HepG2 (cell line): Measurements from ENCODE around the gene BPI.

Experiments
- EP300 ChIP-seq, 3 experiments: sonication (generic) in 1 of 3; formaldehyde crosslinking in 1 of 3; IDR thresholded peaks; 2 replicates each; pipeline versions ENCODE4 v1.5.1 to v1.6.1; 2011 to 2020; ENCODE audit warnings: low read depth in 2 of 3, low read length in 2 of 3, borderline replicate concordance in 1 of 3, improper control_type of control experiment in 1 of 3, mild to moderate bottlenecking in 1 of 3, missing genetic modification reagents in 1 of 3, moderate library complexity in 1 of 3
- EZH2 ChIP-seq: conservative IDR thresholded peaks from 2 replicates; pipeline ENCODE4 v1.6.1; 2012; ENCODE audit warnings: mild to moderate bottlenecking, low read depth, low read length, moderate library complexity
- GLI4 ChIP-seq: sonication (generic); formaldehyde crosslinking; IDR thresholded peaks from 2 replicates; pipeline ENCODE4 v1.5.1; 2020; ENCODE audit warnings: missing genetic modification reagents, mild to moderate bottlenecking, moderate library complexity, borderline replicate concordance
- GTF2F1 ChIP-seq: fragments of 150-350 bp; IDR thresholded peaks from 2 replicates; pipeline ENCODE4 v1.6.1; 2014; ENCODE audit warnings: low read length
- MEIS2 ChIP-seq: sonication (generic); formaldehyde crosslinking; IDR thresholded peaks from 2 replicates; pipeline ENCODE4 v1.9.0; 2021; ENCODE audit warnings: mild to moderate bottlenecking, missing genetic modification reagents
- POLR2A ChIP-seq, 2 experiments: IDR thresholded peaks; 2 replicates each; pipeline ENCODE4 v1.6.1; 2011; ENCODE audit warnings: low read depth in 2 of 2, low read length in 2 of 2, mild to moderate bottlenecking in 1 of 2, moderate library complexity in 1 of 2; ENCODE audit not compliant: insufficient read depth in 1 of 2
- TAF1 ChIP-seq: sonication (generic); formaldehyde crosslinking; IDR thresholded peaks from 2 replicates; pipeline ENCODE4 v1.4.0; 2020; ENCODE audit warnings: missing genetic modification reagents
- YY1 ChIP-seq: IDR thresholded peaks from 2 replicates; pipeline ENCODE4 v1.6.1; 2011; ENCODE audit warnings: low read length, low read depth, moderate library complexity, mild to moderate bottlenecking; ENCODE audit not compliant: insufficient read depth, insufficient replicate concordance
- ZFP37 ChIP-seq: sonication (generic); formaldehyde crosslinking; IDR thresholded peaks from 2 replicates; pipeline ENCODE4 v1.4.0; 2020; ENCODE audit warnings: missing genetic modification reagents, borderline replicate concordance
- ZKSCAN8 ChIP-seq: IDR thresholded peaks from 2 replicates; pipeline ENCODE4 v1.6.1; 2016; ENCODE audit warnings: borderline replicate concordance, missing genetic modification reagents, missing compliant biosample characterization
- ZNF235 ChIP-seq: sonication (generic); formaldehyde crosslinking; IDR thresholded peaks from 2 replicates; pipeline ENCODE4 v1.8.1; 2023; ENCODE audit warnings: mild to moderate bottlenecking, missing genetic modification reagents, borderline replicate concordance
- ZNF766 ChIP-seq: sonication (generic); formaldehyde crosslinking; IDR thresholded peaks from 2 replicates; pipeline ENCODE4 v1.5.0; 2020; ENCODE audit warnings: missing genetic modification reagents, borderline replicate concordance
- TF ChIP-seq, protein P1 (sequence below): sonication (generic); formaldehyde crosslinking; IDR thresholded peaks from 2 replicates; pipeline ENCODE4 v1.4.0; 2020; ENCODE audit warnings: missing genetic modification reagents
- TF ChIP-seq, protein P2 (sequence below): sonication (generic); formaldehyde crosslinking; IDR thresholded peaks from 2 replicates; pipeline ENCODE4 v1.5.0; 2020; ENCODE audit warnings: mild to moderate bottlenecking, missing genetic modification reagents, moderate library complexity

DNA sequence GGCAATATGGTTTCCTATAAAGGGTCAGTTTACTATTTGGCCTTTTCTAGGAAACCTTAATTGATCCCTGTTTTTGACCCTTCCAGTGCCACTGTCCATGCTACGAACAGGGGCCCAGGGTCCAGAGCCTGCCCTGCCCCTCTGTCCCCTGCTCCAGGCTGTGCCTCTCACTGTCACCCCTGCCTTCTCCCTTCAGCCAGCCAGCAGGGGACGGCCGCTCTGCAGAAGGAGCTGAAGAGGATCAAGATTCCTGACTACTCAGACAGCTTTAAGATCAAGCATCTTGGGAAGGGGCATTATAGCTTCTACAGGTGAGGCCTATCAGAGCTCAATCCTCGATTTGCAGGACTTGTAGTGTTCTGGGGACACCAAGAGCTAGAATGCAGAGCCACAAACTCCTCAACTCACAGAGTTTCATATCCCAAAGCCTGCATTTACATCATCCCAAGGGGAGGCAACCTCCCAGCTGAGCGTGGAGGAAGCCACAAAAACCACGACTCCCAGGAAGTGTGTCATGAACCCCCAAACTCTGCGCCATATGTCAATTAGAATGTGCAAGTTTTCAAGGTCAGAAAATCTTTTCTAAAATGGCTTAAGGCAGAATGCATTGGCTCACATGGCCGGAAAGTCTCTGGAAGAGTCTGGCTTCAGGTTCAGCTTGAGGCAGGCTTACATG, 3.6 kb downstream of the BPI start:
- TF ChIP-seq EP300 (IDR thresholded peaks at IDR 0.05; ENCODE audit: low read depth in 2 of 2, low read length in 2 of 2) (no peak), EP300 (CRISPR knock-in tag; IDR thresholded peaks at IDR 0.05; ENCODE audit: borderline replicate concordance) (no peak), MEIS2 (no peak), ZNF766 (no peak), TAF1 (no peak), ZFP37 (no peak), ZKSCAN8 (no peak), GLI4 (CRISPR knock-in tag) (no peak), EZH2 (no peak), POLR2A (IDR thresholded peaks at IDR 0.05; ENCODE audit: insufficient read depth in 1 of 2, low read depth in 2 of 2, low read length in 2 of 2) (no peak), ZNF235 (CRISPR knock-in tag) (no peak), GTF2F1 (no peak), YY1 (no peak)
- TF ChIP-seq, protein P1, sequence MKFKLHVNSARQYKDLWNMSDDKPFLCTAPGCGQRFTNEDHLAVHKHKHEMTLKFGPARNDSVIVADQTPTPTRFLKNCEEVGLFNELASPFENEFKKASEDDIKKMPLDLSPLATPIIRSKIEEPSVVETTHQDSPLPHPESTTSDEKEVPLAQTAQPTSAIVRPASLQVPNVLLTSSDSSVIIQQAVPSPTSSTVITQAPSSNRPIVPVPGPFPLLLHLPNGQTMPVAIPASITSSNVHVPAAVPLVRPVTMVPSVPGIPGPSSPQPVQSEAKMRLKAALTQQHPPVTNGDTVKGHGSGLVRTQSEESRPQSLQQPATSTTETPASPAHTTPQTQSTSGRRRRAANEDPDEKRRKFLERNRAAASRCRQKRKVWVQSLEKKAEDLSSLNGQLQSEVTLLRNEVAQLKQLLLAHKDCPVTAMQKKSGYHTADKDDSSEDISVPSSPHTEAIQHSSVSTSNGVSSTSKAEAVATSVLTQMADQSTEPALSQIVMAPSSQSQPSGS (CRISPR knock-in tag): no peak
- TF ChIP-seq, protein P2, sequence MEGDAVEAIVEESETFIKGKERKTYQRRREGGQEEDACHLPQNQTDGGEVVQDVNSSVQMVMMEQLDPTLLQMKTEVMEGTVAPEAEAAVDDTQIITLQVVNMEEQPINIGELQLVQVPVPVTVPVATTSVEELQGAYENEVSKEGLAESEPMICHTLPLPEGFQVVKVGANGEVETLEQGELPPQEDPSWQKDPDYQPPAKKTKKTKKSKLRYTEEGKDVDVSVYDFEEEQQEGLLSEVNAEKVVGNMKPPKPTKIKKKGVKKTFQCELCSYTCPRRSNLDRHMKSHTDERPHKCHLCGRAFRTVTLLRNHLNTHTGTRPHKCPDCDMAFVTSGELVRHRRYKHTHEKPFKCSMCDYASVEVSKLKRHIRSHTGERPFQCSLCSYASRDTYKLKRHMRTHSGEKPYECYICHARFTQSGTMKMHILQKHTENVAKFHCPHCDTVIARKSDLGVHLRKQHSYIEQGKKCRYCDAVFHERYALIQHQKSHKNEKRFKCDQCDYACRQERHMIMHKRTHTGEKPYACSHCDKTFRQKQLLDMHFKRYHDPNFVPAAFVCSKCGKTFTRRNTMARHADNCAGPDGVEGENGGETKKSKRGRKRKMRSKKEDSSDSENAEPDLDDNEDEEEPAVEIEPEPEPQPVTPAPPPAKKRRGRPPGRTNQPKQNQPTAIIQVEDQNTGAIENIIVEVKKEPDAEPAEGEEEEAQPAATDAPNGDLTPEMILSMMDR (CRISPR knock-in tag): no peak
